GM18870 (cell line): ENCODE results near the gene ARID1B.

Experiments used
- ATAC-seq: cut with Tn5 transposase; IDR thresholded peaks from one replicate; pipeline ENCODE4 v1.9.1; 2021; ENCODE audit warnings: moderate library complexity; ENCODE audit not compliant: unreplicated experiment

The ARID1B gene

DNA sequence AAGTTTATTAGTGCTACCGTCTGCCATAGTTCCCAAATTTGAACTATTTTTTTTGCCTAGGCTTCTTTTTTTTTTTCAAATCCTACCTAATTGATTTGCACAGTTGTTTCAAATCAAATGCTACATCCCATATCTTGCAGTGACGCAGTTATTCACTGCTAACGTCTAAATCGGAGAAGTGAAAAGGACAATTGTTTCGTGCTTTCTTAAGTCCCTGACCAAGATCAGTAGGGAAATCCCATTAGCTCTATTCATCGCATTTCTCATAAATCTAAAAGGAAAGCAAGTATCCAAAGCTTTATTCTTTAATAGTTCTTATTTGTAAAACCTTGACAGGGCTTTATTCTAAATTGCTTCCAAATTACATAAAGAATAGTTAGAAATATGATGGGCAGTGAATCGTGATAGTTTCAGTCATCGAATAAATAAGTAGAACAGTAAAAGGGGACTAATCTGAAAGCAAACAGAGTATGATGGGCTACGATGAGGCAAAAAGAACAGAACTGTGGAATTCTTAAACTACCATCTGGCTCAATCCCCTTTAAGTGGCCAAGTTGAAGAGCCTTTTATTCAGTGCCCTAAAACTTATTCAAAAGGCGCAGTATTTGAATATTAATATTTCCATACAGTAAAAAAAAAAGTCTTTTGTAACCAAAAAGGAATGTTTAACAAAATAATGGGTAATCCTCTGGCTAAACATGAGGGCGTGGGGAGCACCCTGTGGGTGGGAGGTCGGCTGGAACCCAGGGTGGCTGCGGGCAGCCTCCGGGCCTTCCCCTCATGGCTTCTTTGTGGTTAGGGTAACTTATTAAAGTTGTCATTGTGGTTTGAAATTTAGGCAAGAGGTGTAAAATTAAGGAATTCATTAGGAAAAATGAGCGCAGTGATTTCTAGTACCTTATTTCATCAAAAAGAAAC is 3.0 kb upstream of the ARID1B start:
- ATAC-seq, result no peak

DNA sequence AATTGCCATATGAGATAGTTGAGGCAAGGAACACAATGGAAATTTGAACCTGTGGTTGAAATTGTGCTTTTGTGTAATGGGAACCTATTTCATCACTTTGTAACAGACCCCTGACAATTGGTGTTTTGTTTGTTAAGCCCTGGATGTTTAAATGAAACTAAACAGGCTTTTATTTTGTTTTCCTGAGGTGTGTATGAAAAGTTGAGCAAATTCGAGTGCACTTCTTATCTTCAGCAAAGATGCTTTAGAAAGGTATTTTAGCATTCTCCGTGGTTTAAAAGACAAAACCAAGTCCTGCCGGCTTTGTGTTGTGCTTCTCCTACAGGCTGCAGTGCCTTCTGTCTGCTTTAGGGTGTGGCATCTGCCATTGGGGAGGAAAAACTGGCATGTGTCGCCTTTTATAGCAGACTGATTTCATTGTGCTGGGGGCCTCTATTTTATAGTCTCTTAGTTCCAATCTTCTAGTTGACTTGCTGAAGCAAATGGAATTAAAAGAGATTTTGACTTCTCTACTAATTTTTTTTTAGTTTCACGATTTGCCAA is 2.2 kb upstream of the ARID1B start:
- ATAC-seq, result no peak

DNA sequence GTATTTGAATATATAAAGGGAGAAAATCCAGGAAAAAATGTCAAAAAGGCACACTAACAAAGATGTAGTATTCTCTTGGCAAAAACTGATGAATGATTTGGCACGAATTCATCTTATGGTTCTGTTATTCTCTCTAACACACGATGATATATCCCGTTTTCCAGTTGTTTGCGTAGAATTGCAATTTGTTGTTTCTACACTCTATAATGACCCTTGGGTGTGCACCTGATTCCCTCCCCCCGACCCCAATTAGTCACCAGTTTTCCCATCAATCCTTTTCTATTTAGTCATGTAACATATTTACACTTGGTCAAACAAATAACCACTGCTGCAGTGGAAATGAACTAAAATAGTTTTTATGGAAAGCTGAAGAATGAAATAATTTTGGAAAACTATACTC is 1.5 kb upstream of the ARID1B start:
- no peak for ATAC-seq

DNA sequence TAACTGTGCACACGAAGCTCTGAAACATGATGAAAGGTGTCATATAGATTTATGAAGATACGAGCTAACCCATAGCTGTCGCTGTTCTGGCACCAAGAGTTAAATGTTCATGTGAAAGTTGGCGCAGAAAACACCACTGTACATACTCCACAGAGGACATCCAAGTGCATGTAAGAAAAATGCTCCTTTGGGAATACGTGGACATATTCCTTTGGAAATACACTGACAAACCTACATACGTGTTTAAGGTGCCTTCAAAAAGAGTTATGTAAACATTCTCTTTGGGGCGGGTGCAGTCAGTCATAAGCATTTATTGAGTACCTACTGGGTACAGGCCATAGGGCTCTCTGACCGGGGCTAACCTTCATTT is 723 bp upstream of the ARID1B start:
- no peak for ATAC-seq

DNA sequence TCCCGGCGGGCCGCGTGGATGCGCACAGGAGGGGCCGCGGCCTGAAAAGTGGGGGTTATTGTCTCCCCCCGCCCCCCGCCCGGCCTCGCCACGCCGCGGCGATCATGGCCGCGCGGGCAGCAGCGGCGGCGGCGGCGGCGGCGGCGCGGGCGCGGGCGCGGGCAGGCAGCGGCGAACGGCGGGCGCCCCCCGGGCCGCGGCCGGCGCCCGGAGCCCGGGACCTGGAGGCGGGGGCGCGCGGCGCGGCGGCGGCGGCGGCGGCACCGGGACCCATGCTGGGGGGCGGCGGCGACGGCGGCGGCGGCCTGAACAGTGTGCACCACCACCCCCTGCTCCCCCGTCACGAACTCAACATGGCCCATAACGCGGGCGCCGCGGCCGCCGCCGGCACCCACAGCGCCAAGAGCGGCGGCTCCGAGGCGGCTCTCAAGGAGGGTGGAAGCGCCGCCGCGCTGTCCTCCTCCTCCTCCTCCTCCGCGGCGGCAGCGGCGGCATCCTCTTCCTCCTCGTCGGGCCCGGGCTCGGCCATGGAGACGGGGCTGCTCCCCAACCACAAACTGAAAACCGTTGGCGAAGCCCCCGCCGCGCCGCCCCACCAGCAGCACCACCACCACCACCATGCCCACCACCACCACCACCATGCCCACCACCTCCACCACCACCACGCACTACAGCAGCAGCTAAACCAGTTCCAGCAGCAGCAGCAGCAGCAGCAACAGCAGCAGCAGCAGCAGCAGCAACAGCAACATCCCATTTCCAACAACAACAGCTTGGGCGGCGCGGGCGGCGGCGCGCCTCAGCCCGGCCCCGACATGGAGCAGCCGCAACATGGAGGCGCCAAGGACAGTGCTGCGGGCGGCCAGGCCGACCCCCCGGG is 637 bp downstream of the ARID1B start:
- ATAC-seq, result no peak

DNA sequence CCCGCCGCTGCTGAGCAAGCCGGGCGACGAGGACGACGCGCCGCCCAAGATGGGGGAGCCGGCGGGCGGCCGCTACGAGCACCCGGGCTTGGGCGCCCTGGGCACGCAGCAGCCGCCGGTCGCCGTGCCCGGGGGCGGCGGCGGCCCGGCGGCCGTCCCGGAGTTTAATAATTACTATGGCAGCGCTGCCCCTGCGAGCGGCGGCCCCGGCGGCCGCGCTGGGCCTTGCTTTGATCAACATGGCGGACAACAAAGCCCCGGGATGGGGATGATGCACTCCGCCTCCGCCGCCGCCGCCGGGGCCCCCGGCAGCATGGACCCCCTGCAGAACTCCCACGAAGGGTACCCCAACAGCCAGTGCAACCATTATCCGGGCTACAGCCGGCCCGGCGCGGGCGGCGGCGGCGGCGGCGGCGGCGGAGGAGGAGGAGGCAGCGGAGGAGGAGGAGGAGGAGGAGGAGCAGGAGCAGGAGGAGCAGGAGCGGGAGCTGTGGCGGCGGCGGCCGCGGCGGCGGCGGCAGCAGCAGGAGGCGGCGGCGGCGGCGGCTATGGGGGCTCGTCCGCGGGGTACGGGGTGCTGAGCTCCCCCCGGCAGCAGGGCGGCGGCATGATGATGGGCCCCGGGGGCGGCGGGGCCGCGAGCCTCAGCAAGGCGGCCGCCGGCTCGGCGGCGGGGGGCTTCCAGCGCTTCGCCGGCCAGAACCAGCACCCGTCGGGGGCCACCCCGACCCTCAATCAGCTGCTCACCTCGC is 1.5 kb downstream of the ARID1B start:
- no peak for ATAC-seq

DNA sequence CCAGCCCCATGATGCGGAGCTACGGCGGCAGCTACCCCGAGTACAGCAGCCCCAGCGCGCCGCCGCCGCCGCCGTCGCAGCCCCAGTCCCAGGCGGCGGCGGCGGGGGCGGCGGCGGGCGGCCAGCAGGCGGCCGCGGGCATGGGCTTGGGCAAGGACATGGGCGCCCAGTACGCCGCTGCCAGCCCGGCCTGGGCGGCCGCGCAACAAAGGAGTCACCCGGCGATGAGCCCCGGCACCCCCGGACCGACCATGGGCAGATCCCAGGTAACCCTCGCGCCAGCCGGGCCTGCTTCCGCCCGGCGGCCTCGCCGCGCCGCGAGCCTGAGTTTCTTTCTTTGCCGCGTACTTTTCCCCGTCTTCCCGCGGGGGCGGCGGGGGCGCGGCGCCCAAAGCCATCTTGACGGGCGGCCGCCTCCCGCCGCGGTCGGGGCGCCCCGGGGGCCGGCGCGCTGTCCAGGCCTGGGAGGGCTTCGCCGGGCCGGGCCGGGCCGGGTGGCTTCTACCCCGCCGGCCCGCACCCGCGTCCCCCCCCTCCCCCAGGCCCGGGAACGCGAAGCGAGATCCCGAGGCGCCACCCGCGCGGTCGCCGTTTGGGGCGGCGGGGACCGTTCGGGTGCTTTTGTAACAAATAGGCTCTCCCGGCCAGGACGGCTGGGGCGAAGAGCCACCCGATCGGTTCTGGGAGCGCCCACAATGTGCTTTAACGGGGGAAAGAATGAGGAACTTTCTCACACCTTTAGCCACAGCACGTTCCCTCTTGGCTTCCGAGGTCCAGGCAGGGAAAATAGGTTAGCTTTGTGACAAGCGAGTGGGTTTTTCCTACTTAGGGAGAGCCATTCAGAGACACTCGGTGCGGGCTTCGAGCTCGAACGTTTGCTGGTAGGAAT is 2.3 kb downstream of the ARID1B start:
- no peak for ATAC-seq

DNA sequence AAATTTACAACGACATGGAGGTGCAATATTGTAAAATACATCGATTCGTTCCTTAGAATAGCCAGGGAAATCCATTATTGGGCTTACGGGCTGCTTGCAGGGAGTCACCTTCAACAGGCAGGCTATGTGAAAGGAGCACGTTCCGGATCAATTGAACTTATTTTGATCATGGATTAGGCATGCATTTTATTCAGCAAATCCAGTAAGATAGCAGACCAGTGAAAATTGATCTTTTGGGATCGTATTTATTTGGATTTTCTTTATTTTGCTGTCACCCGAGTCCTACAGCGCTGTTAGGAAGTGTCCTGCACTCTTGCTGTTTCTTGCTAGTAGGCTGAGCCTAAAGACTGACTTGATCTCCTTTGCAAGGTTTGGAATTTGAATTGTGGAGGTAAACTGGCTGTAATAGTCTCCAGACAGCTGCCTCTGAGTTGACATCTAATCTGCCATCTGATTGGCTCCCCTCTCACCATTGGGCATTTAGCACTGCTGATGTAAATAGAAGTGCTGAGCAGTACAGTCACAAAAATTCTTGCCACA is 3.0 kb downstream of the ARID1B start:
- ATAC-seq, result peak; percentile 71

DNA sequence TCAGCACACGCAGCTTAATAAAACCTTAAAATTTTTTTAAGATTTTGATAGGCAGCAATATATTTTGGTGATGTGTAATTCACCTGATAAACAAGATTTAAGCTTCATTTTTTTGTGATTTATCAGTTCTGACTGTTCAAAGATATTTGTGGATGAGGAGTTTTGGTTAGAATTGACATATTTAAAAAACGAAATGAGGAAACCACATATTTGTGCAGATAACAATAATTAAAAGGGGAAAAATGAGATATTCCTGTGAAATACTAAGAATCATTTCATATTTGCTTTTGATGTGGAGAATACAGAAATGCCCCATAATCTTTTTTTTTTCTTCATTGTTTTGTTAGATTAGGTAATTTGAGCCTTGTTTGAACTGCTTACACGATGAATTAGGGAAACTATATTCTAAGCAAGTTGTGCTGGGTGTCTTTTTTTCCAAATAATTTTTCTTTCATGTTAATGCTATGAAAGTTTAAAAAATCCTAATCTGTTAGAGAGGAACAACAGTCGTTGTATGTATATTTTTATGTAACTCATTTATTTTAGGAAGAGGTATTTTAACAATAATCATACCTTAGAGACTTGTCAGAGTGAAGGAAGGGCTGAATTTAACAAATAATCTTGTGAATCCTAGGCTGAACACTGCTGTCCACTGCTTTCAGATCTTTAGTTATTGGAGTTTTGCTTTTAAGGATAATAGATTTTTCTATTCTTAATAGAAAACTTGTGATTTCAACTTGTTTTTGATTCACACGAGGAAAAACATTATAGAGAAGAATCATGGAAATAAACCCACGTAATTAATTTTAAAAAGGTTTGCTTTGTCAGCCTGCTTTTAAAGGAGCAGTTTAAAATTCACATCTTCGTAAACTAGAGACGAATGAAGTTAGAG is 4.0 kb downstream of the ARID1B start:
- ATAC-seq, result no peak

DNA sequence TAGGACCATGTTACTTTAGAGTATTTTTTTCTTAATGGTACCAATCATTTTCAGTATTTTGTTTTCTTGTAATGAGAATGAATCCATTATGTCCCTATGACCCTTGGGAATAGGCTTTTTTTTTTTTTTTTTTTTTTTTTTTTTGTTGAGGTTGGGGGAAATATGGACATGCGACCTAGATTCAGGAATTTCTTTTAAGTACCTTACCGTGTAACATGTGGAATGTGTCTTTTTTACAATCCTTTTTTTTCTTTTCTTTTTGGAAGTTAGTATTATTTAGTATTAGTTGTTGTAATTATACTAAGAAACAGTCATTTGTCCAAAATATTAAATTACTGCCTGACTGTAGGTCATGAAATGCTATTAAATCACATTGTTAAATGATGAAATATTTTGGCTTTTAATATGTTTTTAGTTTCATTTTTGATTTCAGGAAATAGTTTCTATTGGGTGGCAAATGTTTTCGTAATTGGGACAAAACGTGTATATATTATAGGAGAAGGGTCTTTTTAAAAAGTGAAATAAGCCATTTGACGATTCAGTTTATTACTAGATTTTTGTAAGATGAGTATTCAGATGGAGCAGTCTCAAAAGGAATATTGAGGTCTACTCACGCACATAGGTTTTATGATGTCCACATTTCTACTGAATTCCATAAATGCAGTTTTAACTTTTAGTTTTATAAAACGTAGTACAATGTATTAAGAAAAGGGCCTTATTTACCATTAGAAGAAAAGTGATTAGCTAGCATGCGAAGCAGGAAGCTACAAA is 4.9 kb downstream of the ARID1B start:
- no peak for ATAC-seq

DNA sequence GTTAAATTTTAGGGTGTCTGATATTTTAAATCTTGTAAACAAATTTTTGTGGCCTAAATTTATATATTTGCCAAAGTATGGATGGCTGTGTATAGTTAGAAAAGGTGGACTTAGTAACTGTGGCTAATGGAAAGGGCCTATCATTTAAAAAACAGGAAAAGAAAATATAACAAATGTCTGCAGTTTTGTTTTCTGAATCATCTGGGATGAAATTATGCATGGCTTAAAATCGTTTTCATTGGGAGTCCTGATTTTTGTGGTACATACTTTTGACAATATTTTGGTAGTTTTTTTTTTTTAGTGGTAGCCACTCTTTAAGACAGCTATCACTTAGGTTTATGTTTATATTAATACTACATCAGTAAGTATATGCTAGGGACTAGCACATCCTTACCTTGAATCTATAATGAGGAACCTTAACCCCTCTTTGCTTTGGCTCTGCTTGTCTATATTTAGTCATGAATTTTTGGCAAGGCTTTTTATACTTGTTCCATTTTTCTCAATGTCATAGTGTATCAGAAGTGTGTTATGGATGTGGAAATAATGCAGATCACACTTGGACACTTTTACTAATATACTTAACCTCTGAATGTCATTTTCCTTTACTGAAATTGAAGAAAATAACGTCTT is 5.6 kb downstream of the ARID1B start:
- no peak for ATAC-seq

DNA sequence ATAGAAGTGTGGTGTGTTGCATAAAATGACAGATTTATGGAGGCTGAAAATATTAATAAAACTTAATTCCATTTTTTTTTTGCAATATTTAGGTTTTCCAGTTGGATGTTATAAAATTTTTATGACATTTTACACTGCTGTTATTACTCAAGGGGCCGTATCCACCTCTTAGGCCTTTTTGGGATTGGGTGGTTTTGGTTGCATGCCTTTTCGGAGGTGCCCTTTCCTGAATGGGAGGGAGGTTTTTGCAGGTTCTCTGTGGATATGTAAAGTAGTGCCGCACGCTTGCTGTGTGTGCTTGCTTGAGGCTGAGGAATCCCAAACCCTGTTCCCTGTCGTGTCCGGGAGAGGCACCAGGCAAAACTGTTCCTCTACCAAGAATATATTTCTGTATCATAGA is 6.8 kb downstream of the ARID1B start:
- no peak for ATAC-seq

DNA sequence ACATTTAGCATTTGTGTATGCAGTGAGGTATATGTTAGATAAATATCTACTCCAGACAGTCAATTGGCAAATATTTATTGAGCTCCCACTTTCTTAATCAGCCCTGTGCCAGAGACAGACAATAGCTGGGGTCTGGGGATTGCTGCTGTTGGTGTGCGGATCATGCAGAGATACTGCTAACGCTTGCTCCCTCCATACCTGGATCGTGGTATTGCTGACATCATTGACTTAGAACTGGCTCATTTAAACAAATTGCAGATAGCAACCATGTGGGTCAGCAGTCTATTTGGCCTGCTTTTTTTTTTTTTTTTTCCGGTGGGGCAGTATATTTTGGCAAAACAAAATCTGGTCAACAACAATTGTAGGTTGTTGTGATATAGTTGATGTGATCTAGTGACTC is 9.5 kb downstream of the ARID1B start:
- no peak for ATAC-seq

DNA sequence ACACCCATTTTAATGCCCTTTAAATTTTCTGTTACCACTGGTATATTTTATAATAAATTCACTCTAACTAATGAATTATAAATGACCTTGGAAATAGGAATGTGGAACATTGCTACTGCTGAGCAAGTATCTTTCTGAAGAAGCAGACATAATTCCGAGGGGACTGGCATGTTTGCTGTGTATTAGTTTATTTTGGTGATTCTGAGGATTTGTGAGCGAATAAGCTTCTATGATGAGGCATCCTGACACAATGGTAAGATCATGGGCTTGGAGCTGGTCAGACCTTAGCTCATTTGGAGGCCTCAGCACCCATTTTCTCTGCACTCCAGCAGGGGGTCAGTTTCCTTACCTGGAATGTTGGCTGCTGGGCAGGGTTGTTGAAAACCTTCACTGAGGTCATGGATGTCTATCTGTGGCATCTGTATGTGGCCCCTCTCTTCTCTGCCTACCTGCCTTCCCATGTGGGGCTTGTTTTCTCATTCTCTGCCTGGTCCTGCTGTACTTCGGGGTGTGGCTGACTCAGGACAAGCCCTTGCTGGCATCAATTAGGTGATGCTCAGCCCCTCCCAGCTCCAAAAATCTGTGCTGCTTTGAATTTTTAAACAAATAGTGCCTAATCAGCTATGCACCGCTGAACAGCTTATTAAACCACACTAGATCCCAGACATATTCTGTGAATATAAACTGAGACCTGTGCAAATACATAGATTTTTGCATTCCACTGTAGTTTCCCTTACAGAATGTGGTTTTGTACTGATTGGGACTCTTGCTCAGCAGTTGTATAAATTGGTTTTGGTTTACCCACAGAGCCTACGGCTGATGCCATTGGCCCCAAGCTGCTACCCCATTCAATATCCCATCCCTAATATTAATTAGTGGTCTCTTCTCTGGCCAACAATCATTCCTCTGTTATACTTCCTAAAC is 10.7 kb downstream of the ARID1B start:
- ATAC-seq, result no peak

DNA sequence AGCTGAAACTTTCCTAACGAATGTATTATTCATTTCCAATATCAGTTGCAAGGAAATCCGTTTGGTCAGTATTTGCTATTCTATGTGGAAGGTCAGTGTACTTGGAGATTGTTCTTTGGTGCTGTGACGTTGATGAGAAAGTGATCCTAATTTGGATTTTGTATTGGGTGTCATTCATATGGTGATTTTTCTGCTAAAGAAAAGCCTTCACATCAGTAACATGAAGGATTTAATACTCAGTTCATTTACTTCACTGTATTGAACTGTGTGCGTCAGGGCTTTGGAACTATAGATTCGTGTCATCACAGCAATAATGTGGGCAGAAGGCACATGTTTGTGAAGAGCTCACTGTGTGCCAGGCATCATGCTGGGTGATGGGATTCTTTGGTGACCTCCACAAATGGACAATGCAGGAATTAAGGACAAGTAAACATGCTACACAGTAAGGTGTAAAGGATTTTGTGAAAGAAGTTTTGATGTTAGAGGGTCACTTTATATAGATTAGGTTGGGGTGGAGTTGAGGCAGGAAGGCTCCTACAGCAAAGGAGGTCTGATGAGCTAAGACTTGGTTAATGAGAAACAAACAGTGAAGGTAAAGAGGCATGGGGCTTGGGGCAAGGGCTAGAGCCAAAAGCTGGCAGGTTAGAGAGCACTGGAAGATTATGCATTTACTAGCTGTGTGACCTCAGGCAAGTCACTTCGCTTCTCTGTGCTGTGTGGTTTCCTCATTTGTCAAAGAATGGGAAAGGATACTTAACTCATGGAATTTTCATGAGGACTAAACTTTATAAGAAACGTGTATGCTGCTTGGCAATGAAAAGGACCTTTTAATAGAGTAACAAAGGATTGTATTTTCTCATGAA is 12.1 kb downstream of the ARID1B start:
- no peak for ATAC-seq
